ENCODE data around the gene PMAIP1. TPM values are rescaled to one million over a fixed set of nuclear protein-coding genes. Genes with fewer than 3 reads are reported as not detected.

Gene PMAIP1
- total and polyA plus RNA-seq, 9 donors, result 0.30 to 11.8 (median 0.73) TPM; not detected in 1

GRCh38 chr18:59918997-59919396 lies 19.2 kb downstream of the PMAIP1 start:
- H3K9me3 ChIP-seq, result no peaks in the 10 kb centered on the region
- 89 to 92% (median 91%) methylated on average over 6 of the region's 6 CpGs for WGBS, 3 donors
- intact Hi-C loops (cut with DNase I), result no loop called here
- TF ChIP-seq CTCF (IDR thresholded peaks at IDR 0.05) (no peak), POLR2A (IDR thresholded peaks at IDR 0.05) (no peak), EP300 (IDR thresholded peaks at IDR 0.05) (no peak)
- no peaks in the 10 kb centered on the region for H3K4me1 ChIP-seq (ENCODE audit: insufficient read depth)
- no peak overlapping the region for H3K27ac ChIP-seq
- no peak for DNase-seq
- no peak overlapping the region for H3K4me3 ChIP-seq
- no peaks in the 10 kb centered on the region for H3K27me3 ChIP-seq
- H3K36me3 ChIP-seq, result no peaks in the 10 kb centered on the region

GRCh38 chr18:59921384-59921891 lies 21.6 kb downstream of the PMAIP1 start:
- no peaks in the 10 kb centered on the region for H3K4me1 ChIP-seq (ENCODE audit: insufficient read depth)
- H3K27ac ChIP-seq, result no peak overlapping the region
- H3K27me3 ChIP-seq, result no peaks in the 10 kb centered on the region
- H3K36me3 ChIP-seq, result no peaks in the 10 kb centered on the region
- intact Hi-C loops (cut with DNase I), result no loop called here
- H3K9me3 ChIP-seq, result no peaks in the 10 kb centered on the region
- WGBS, 3 donors, result 67 to 81% (median 68%) methylated on average over 2 of the region's 2 CpGs
- TF ChIP-seq EP300 (IDR thresholded peaks at IDR 0.05), result no peak
- no peak for TF ChIP-seq CTCF (IDR thresholded peaks at IDR 0.05)
- TF ChIP-seq POLR2A (IDR thresholded peaks at IDR 0.05), result no peak
- DNase-seq, result no peak
- no peak overlapping the region for H3K4me3 ChIP-seq

- Histone ChIP-seq H3K36me3 (no peaks in the 10 kb centered on the region), H3K27me3 (no peaks in the 10 kb centered on the region), H3K4me1 (ENCODE audit: insufficient read depth) (no peaks in the 10 kb centered on the region), H3K9me3 (no peaks in the 10 kb centered on the region), H3K4me3 (no peak overlapping the region), H3K27ac (no peak overlapping the region)
- no peak for TF ChIP-seq POLR2A (IDR thresholded peaks at IDR 0.05)
- 73 to 82% (median 81%) methylated on average over 6 of the region's 6 CpGs for WGBS, 3 donors
- DNase-seq, result no peak
- intact Hi-C loops (cut with DNase I), result no loop called here
Observed at GRCh38 chr18:59923539-59924196, 23.9 kb downstream of the PMAIP1 start.

GRCh38 chr18:59926131-59926530 lies 26.3 kb downstream of the PMAIP1 start:
- no peak for DNase-seq
- Histone ChIP-seq H3K4me1 (ENCODE audit: insufficient read depth) (no peaks in the 10 kb centered on the region), H3K9me3 (no peaks in the 10 kb centered on the region), H3K27me3 (no peaks in the 10 kb centered on the region), H3K4me3 (no peak overlapping the region), H3K36me3 (no peaks in the 10 kb centered on the region), H3K27ac (no peak overlapping the region)
- TF ChIP-seq POLR2A (IDR thresholded peaks at IDR 0.05) (no peak), EP300 (IDR thresholded peaks at IDR 0.05) (no peak), CTCF (IDR thresholded peaks at IDR 0.05) (no peak)
- intact Hi-C loops (cut with DNase I), result no loop called here
- 68 to 76% (median 69%) methylated on average over 5 of the region's 5 CpGs for WGBS, 3 donors

GRCh38 chr18:59927246-59927825 lies 27.5 kb downstream of the PMAIP1 start:
- no peak overlapping the region for H3K27ac ChIP-seq
- intact Hi-C loops (cut with DNase I), result no loop called here
- H3K4me1 ChIP-seq (ENCODE audit: insufficient read depth), result no peaks in the 10 kb centered on the region
- no peak overlapping the region for H3K4me3 ChIP-seq
- DNase-seq, result no peak
- 35 to 38% (median 35%) methylated on average over 5 of the region's 5 CpGs for WGBS, 3 donors
- no peaks in the 10 kb centered on the region for H3K9me3 ChIP-seq
- no peaks in the 10 kb centered on the region for H3K36me3 ChIP-seq
- H3K27me3 ChIP-seq, result no peaks in the 10 kb centered on the region
- no peak for TF ChIP-seq POLR2A (IDR thresholded peaks at IDR 0.05)
- no peak for TF ChIP-seq EP300 (IDR thresholded peaks at IDR 0.05)
- TF ChIP-seq CTCF (IDR thresholded peaks at IDR 0.05), result no peak
